ENCODE results near the gene KRTAP2-2. TPM values are rescaled to one million over a fixed set of nuclear protein-coding genes. Genes with fewer than 3 reads are reported as not detected.

Gene KRTAP2-2
- total and polyA plus RNA-seq, 2 donors (not counting 3 experiments of a cell fraction or from before 2014, with no cell fraction given) = not detected

DNA sequence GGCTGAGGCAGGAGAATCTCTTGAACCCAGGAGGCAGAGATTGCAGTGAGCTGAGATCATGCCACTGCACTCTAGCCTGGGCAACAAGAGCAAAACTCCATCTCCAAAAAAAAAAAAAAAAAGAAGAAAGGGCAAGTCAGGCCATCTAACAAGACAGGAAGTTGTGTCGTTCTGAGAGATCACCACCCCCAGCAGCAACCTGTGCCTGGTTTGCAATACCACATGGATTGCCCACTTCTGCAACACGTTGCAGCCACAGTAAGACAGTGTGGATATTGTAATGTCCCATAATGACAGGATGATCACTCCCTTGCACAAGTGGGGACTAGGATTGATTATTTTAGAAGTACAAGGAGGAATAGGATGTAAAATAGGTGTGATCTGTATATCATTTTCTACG is 14.0 kb upstream of the KRTAP2-2 start:
- Histone ChIP-seq H2AFZ (ENCODE audit: low read depth, low read length) (no peak overlapping the region), H3K4me3 (replicated peaks in 1 of 3; ENCODE audit: insufficient read depth in 1 of 3, low read depth in 1 of 3, low read length in 3 of 3) (no peak overlapping the region), H3K9me1 (replicated peaks; ENCODE audit: control insufficient read depth, extremely low read depth, insufficient read depth, low read length) (no peaks in the 10 kb centered on the region), H3K9ac (replicated peaks; ENCODE audit: extremely low read depth, insufficient read depth, low read length) (no peak overlapping the region), H4K20me1 (replicated peaks; ENCODE audit: control insufficient read depth, extremely low read depth, insufficient read depth, low read length) (no peaks in the 10 kb centered on the region), H3K36me3 (ENCODE audit: control insufficient read depth in 2 of 2, extremely low read depth in 1 of 2, insufficient read depth in 2 of 2, low read length in 2 of 2) (no peaks in the 10 kb centered on the region), H3K27ac (ENCODE audit: insufficient read depth, low read depth, low read length) (no peak overlapping the region), H3K4me1 (ENCODE audit: control insufficient read depth, extremely low read depth, insufficient read depth, low read length) (no peaks in the 10 kb centered on the region), H3K27me3 (ENCODE audit: control insufficient read depth in 2 of 2, insufficient read depth in 2 of 2, low read length in 2 of 2) (no peaks in the 10 kb centered on the region), H3K79me2 (ENCODE audit: control insufficient read depth, insufficient read depth, low read length) (no peaks in the 10 kb centered on the region), H3K9me3 (replicated peaks; ENCODE audit: control insufficient read depth, insufficient read depth, low read length) (no peaks in the 10 kb centered on the region), H3K4me2 (ENCODE audit: insufficient read depth, low read length) (no peak overlapping the region)
- TF ChIP-seq EZH2 (IDR thresholded peaks at IDR 0.05; ENCODE audit: borderline replicate concordance, low read depth, low read length, severe bottlenecking) (no peak), GATA2 (IDR thresholded peaks at IDR 0.05; ENCODE audit: insufficient read depth, insufficient read length, low read depth, low read length) (no peak), FOS (IDR thresholded peaks at IDR 0.05; ENCODE audit: borderline replicate concordance, insufficient read depth, low read length) (no peak), MYC (IDR thresholded peaks at IDR 0.05; ENCODE audit: low read depth, low read length) (no peak), POLR2AphosphoS5 (IDR thresholded peaks at IDR 0.05; ENCODE audit: insufficient read depth, low read depth, low read length) (no peak)
- no peak for DNase-seq (ENCODE audit: low read depth, low spot score)
- dilution Hi-C loops (cut with MboI; ENCODE audit: extremely low pct_ligation_motif_present, low sequenced_read_pairs) (no loop called here), intact Hi-C loops (cut with micrococcal nuclease) (no loop called here)
- BruUV-seq (replicated peaks) = no TSS peak
- ChIA-PET POLR2A (no interaction called here), CTCF (no interaction called here)
- no peak for FAIRE-seq

DNA sequence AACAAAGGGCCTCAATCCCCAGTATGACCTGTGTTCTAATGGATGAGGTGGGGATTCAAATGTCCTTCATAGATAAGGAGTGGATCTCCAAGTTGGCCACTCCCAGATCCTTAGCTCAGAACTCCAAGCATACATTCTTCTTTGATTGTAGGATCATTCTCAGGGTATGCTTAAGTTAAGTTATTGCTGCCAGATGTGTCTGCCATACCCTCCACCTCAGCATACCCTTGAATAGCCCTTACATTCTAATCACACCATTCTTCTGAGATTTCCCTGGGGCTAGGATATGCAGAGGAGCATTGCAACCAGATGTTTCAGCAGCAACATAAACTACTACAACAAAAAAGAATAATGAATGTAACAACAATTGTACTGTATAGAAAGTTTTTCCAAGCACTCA is 12.3 kb upstream of the KRTAP2-2 start:
- Histone ChIP-seq H3K9me1 (replicated peaks; ENCODE audit: control insufficient read depth, extremely low read depth, insufficient read depth, low read length) (no peaks in the 10 kb centered on the region), H3K4me2 (ENCODE audit: insufficient read depth, low read length) (no peak overlapping the region), H3K9ac (replicated peaks; ENCODE audit: extremely low read depth, insufficient read depth, low read length) (no peak overlapping the region), H3K36me3 (ENCODE audit: control insufficient read depth in 2 of 2, extremely low read depth in 1 of 2, insufficient read depth in 2 of 2, low read length in 2 of 2) (no peaks in the 10 kb centered on the region), H3K4me3 (replicated peaks in 1 of 3; ENCODE audit: insufficient read depth in 1 of 3, low read depth in 1 of 3, low read length in 3 of 3) (no peak overlapping the region), H2AFZ (ENCODE audit: low read depth, low read length) (no peak overlapping the region), H3K79me2 (ENCODE audit: control insufficient read depth, insufficient read depth, low read length) (no peaks in the 10 kb centered on the region), H3K9me3 (replicated peaks; ENCODE audit: control insufficient read depth, insufficient read depth, low read length) (no peaks in the 10 kb centered on the region), H4K20me1 (replicated peaks; ENCODE audit: control insufficient read depth, extremely low read depth, insufficient read depth, low read length) (no peaks in the 10 kb centered on the region), H3K27ac (ENCODE audit: insufficient read depth, low read depth, low read length) (no peak overlapping the region), H3K4me1 (ENCODE audit: control insufficient read depth, extremely low read depth, insufficient read depth, low read length) (no peaks in the 10 kb centered on the region), H3K27me3 (ENCODE audit: control insufficient read depth in 2 of 2, insufficient read depth in 2 of 2, low read length in 2 of 2) (no peaks in the 10 kb centered on the region)
- TF ChIP-seq JUN (IDR thresholded peaks at IDR 0.05; ENCODE audit: borderline replicate concordance, insufficient read depth, insufficient read length, low read depth) (no peak), FOS (IDR thresholded peaks at IDR 0.05; ENCODE audit: borderline replicate concordance, insufficient read depth, low read length) (no peak), GATA2 (IDR thresholded peaks at IDR 0.05; ENCODE audit: insufficient read depth, insufficient read length, low read depth, low read length) (no peak), POLR2A (IDR thresholded peaks at IDR 0.05; ENCODE audit: low read depth, low read length) (no peak), POLR2AphosphoS5 (IDR thresholded peaks at IDR 0.05; ENCODE audit: insufficient read depth, low read depth, low read length) (no peak), EZH2 (IDR thresholded peaks at IDR 0.05; ENCODE audit: borderline replicate concordance, low read depth, low read length, severe bottlenecking) (no peak), MYC (IDR thresholded peaks at IDR 0.05; ENCODE audit: low read depth, low read length) (no peak)
- TF ChIP-seq, protein P1, sequence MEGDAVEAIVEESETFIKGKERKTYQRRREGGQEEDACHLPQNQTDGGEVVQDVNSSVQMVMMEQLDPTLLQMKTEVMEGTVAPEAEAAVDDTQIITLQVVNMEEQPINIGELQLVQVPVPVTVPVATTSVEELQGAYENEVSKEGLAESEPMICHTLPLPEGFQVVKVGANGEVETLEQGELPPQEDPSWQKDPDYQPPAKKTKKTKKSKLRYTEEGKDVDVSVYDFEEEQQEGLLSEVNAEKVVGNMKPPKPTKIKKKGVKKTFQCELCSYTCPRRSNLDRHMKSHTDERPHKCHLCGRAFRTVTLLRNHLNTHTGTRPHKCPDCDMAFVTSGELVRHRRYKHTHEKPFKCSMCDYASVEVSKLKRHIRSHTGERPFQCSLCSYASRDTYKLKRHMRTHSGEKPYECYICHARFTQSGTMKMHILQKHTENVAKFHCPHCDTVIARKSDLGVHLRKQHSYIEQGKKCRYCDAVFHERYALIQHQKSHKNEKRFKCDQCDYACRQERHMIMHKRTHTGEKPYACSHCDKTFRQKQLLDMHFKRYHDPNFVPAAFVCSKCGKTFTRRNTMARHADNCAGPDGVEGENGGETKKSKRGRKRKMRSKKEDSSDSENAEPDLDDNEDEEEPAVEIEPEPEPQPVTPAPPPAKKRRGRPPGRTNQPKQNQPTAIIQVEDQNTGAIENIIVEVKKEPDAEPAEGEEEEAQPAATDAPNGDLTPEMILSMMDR (IDR thresholded peaks at IDR 0.05; ENCODE audit: extremely low read depth in 1 of 2, insufficient read depth in 1 of 2, low read depth in 1 of 2, low read length in 2 of 2) = no peak
- TF ChIP-seq, protein P2, sequence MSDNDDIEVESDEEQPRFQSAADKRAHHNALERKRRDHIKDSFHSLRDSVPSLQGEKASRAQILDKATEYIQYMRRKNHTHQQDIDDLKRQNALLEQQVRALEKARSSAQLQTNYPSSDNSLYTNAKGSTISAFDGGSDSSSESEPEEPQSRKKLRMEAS (IDR thresholded peaks at IDR 0.05; ENCODE audit: insufficient read depth, insufficient read length) = no peak
- intact Hi-C loops (cut with micrococcal nuclease) (no loop called here), dilution Hi-C loops (cut with MboI; ENCODE audit: extremely low pct_ligation_motif_present, low sequenced_read_pairs) (no loop called here)
- FAIRE-seq (no peak), DNase-seq (ENCODE audit: low read depth, low spot score) (no peak)
- POLR2A ChIA-PET = no interaction called here
- CTCF ChIA-PET = no interaction called here
- no TSS peak for BruUV-seq (replicated peaks)
